ENCODE data around the gene RGS6. TPM values are rescaled to one million over a fixed set of nuclear protein-coding genes. Genes with fewer than 3 reads are reported as not detected.

Gene RGS6
- total and polyA plus RNA-seq, 4 donors = 0.06 to 5.3 (median 0.17) TPM; not detected in 1

DNA sequence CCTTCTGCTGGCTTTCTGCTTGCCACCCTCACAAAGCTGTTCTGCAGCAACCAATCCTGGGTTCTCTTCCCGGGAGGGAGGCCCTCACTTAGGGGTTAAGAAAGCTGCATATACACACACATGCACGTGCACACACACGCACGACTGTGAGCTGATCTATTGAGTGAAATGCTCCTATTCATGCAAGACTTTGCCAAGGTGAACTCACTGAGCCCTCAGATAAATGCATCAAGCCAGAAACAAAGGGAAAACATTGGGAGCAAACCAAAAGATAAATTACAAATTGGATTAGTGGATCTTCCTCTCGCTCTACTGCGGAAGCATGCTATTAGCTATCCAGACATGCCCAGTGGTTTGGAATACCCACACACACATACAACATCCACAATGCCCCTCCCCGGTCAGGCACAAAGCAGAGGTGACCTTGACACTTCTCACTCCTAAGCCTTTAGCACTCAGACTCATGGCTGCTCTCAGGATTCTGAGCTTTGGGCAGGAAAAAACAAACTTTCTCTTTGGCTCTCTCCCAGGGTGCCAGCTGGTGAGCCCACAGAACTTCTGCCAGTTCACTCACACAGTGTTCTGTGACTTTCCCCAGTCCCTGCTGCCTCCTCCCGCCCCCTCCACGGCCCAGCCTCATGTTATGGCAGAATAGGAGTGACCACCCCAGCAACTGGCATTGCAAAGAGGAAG lies 641.6 kb downstream of the RGS6 start:
- H3K36me3 ChIP-seq (ENCODE audit: control insufficient read depth in 4 of 4, insufficient read depth in 3 of 4, low read depth in 1 of 4, low read length in 3 of 4) = no peaks in the 10 kb centered on the region
- H3K27ac ChIP-seq (ENCODE audit: low read depth in 1 of 2, low read length in 2 of 2) = no peak overlapping the region
- 53% methylated on average over 9 of the region's 9 CpGs for WGBS
- no peaks in the 10 kb centered on the region for H3K27me3 ChIP-seq (ENCODE audit: control insufficient read depth in 4 of 4, insufficient read depth in 4 of 4, low read length in 3 of 4)
- TF ChIP-seq ZBTB33 (IDR thresholded peaks at IDR 0.05) = no peak
- peak; percentile 20 for TF ChIP-seq YY1 (IDR thresholded peaks at IDR 0.05)
- TF ChIP-seq HNF4A (conservative IDR thresholded peaks at IDR 0.05) = peak; percentile 19 to 39
- peak in 1 of 2 donors; percentile 23 for TF ChIP-seq RXRA (IDR thresholded peaks at IDR 0.05)
- peaks cover 0 to 26% (median 11%) of the 10 kb centered on the region in 4 donors for H3K4me1 ChIP-seq (ENCODE audit: control insufficient read depth in 4 of 4, insufficient read depth in 4 of 4, low read length in 3 of 4)
- DNase-seq (ENCODE audit: low spot score) = no peak
- H3K9me3 ChIP-seq (ENCODE audit: control insufficient read depth in 4 of 4, low read length in 3 of 4) = no peaks in the 10 kb centered on the region
- H3K9ac ChIP-seq (ENCODE audit: low read depth in 1 of 2, low read length in 2 of 2) = no peak overlapping the region
- H3K4me3 ChIP-seq (ENCODE audit: low read depth in 1 of 3, low read length in 3 of 3) = no peak overlapping the region

DNA sequence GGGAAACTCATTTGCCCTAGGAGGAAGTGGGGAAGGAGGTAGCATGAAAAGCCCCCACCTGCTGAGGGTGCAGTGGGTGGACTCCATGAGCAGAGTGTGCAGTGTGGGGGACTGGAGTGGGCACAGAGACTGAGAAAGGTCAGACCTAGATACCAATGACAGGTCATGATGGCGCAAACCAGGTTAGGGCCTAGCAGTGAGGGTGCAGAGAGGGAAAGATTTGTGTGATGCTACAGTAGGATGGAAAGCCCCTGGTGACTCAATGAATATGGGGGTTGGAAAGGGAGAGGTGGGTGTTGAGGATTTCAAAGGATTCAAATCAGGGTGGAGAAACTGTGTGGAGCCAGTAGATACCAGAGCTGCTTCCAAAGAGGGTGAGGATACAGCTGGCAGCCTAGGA lies 642.5 kb downstream of the RGS6 start:
- Histone ChIP-seq H3K4me3 (ENCODE audit: low read depth in 1 of 3, low read length in 3 of 3) (no peak overlapping the region), H3K9ac (ENCODE audit: low read depth in 1 of 2, low read length in 2 of 2) (no peak overlapping the region), H3K9me3 (ENCODE audit: control insufficient read depth in 4 of 4, low read length in 3 of 4) (no peaks in the 10 kb centered on the region), H3K27ac (ENCODE audit: low read depth in 1 of 2, low read length in 2 of 2) (no peak overlapping the region), H3K27me3 (ENCODE audit: control insufficient read depth in 4 of 4, insufficient read depth in 4 of 4, low read length in 3 of 4) (no peaks in the 10 kb centered on the region), H3K36me3 (ENCODE audit: control insufficient read depth in 4 of 4, insufficient read depth in 3 of 4, low read depth in 1 of 4, low read length in 3 of 4) (no peaks in the 10 kb centered on the region), H3K4me1 (ENCODE audit: control insufficient read depth in 4 of 4, insufficient read depth in 4 of 4, low read length in 3 of 4) (peaks cover 0 to 17% (median 11%) of the 10 kb centered on the region in 4 donors)
- TF ChIP-seq GABPA (IDR thresholded peaks at IDR 0.05 in 1 of 2, conservative IDR thresholded peaks at IDR 0.05 in 1 of 2) (no peak), JUND (IDR thresholded peaks at IDR 0.05) (no peak), FOXA2 (IDR thresholded peaks at IDR 0.05) (no peak), HNF4G (IDR thresholded peaks at IDR 0.05) (no peak), YY1 (IDR thresholded peaks at IDR 0.05) (no peak), ZBTB33 (IDR thresholded peaks at IDR 0.05) (no peak), FOXA1 (IDR thresholded peaks at IDR 0.05) (no peak), MAX (IDR thresholded peaks at IDR 0.05) (no peak), RXRA (IDR thresholded peaks at IDR 0.05) (no peak), NR2F2 (IDR thresholded peaks at IDR 0.05) (no peak), RAD21 (IDR thresholded peaks at IDR 0.05) (no peak), REST (IDR thresholded peaks at IDR 0.05) (no peak), TAF1 (conservative IDR thresholded peaks at IDR 0.05) (no peak), EGR1 (IDR thresholded peaks at IDR 0.05; ENCODE audit: low read depth in 2 of 2) (no peak), SP1 (IDR thresholded peaks at IDR 0.05) (no peak)
- TF ChIP-seq, protein P1, sequence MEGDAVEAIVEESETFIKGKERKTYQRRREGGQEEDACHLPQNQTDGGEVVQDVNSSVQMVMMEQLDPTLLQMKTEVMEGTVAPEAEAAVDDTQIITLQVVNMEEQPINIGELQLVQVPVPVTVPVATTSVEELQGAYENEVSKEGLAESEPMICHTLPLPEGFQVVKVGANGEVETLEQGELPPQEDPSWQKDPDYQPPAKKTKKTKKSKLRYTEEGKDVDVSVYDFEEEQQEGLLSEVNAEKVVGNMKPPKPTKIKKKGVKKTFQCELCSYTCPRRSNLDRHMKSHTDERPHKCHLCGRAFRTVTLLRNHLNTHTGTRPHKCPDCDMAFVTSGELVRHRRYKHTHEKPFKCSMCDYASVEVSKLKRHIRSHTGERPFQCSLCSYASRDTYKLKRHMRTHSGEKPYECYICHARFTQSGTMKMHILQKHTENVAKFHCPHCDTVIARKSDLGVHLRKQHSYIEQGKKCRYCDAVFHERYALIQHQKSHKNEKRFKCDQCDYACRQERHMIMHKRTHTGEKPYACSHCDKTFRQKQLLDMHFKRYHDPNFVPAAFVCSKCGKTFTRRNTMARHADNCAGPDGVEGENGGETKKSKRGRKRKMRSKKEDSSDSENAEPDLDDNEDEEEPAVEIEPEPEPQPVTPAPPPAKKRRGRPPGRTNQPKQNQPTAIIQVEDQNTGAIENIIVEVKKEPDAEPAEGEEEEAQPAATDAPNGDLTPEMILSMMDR (IDR thresholded peaks at IDR 0.05; ENCODE audit: low read depth, low read length, missing input control) = no peak
- TF ChIP-seq, protein P2, sequence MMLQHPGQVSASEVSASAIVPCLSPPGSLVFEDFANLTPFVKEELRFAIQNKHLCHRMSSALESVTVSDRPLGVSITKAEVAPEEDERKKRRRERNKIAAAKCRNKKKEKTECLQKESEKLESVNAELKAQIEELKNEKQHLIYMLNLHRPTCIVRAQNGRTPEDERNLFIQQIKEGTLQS (IDR thresholded peaks at IDR 0.05) = no peak
- DNase-seq (ENCODE audit: low spot score) = no peak
- WGBS = 98% methylated on average over 1 of the region's 1 CpG
